Tibial nerve (tissue), 4 donors: ENCODE results near the gene CIT. TPM values are rescaled to one million over a fixed set of nuclear protein-coding genes. Genes with fewer than 3 reads are reported as not detected.

Experiments
- DNase-seq, 2 donors: peaks; one replicate each; pipeline ENCODE4 v3.0.0-alpha.2; 2019; ENCODE audit warnings: low spot score in 2 of 2
- H3K27ac ChIP-seq, 4 donors: fragments of 200-600 bp; sonication (generic) in 3 of 4; one replicate each; pipeline ENCODE4 v1.5.1; 2017 to 2019; ENCODE audit warnings: mild to moderate bottlenecking in 1 of 4
- H3K27me3 ChIP-seq, 2 donors: fragments of 200-600 bp; sonication (generic) in 1 of 2; one replicate each; pipeline versions ENCODE4 v1.5.1 to v1.6.0; 2017 to 2019
- H3K36me3 ChIP-seq, 3 donors: fragments of 200-600 bp; sonication (generic); one replicate each; pipeline ENCODE4 v1.5.1; 2018 to 2019
- H3K4me1 ChIP-seq, 4 donors: fragments of 200-600 bp; sonication (generic) in 3 of 4; one replicate each; pipeline ENCODE4 v1.5.1; 2017 to 2019
- H3K4me3 ChIP-seq, 4 donors: fragments of 200-600 bp; sonication (generic) in 3 of 4; one replicate each; pipeline ENCODE4 v1.5.1; 2017 to 2019; ENCODE audit warnings: mild to moderate bottlenecking in 1 of 4, moderate library complexity in 1 of 4
- H3K9me3 ChIP-seq, 4 donors: fragments of 200-600 bp; sonication (generic) in 3 of 4; one replicate each; pipeline ENCODE4 v1.5.1; 2017 to 2019
- EP300 ChIP-seq, 2 donors: sonication (generic); formaldehyde crosslinking; IDR thresholded peaks; one replicate each; pipeline ENCODE4 v1.6.1; 2017; ENCODE audit warnings: antibody characterized with exemption in 2 of 2, mild to moderate bottlenecking in 1 of 2
- POLR2A ChIP-seq, 2 donors: fragments of 450-650 bp; IDR thresholded peaks; one replicate each; pipeline ENCODE4 v1.6.1; 2017; ENCODE audit warnings: antibody characterized with exemption in 2 of 2, mild to moderate bottlenecking in 2 of 2, moderate library complexity in 2 of 2
- WGBS, 2 donors: methylation state at CpG; one replicate each; pipeline ENCODE4 v1.1.5; 2018; 5-methylcytosine and 5-hydroxymethylcytosine counted together
- total RNA-seq, 4 donors: library from RNA; depleted of rRNA; stranded (reverse); fragments of >200 nt; gene quantifications; one replicate each; pipeline ENCODE4 v1.1.0, GENCODE V29; 2016
- TF ChIP-seq, protein P1 (sequence below), 5 experiments: fragments of 200-600 bp in 3 of 5; fragments of 450-650 bp in 2 of 5; sonication (generic) in 3 of 5; IDR thresholded peaks; one replicate each; pipeline ENCODE4 v1.5.1; 2016 to 2019; ENCODE audit warnings: antibody characterized with exemption in 5 of 5, mild to moderate bottlenecking in 3 of 5, moderate library complexity in 2 of 5

Gene CIT
- total RNA-seq, 4 donors from 2014 or later: 22.0 to 72.1 (median 40.8) TPM

- Histone ChIP-seq H3K4me1 (no peaks in the 10 kb centered on the region), H3K27me3 (no peaks in the 10 kb centered on the region), H3K4me3 (no peak overlapping the region), H3K27ac (no peak overlapping the region), H3K36me3 (peaks cover 0 to 8% (median 0%) of the 10 kb centered on the region in 3 donors), H3K9me3 (no peaks in the 10 kb centered on the region)
- WGBS, 2 donors: 39 to 43% methylated on average over 9 of the region's 9 CpGs
- TF ChIP-seq, protein P1, sequence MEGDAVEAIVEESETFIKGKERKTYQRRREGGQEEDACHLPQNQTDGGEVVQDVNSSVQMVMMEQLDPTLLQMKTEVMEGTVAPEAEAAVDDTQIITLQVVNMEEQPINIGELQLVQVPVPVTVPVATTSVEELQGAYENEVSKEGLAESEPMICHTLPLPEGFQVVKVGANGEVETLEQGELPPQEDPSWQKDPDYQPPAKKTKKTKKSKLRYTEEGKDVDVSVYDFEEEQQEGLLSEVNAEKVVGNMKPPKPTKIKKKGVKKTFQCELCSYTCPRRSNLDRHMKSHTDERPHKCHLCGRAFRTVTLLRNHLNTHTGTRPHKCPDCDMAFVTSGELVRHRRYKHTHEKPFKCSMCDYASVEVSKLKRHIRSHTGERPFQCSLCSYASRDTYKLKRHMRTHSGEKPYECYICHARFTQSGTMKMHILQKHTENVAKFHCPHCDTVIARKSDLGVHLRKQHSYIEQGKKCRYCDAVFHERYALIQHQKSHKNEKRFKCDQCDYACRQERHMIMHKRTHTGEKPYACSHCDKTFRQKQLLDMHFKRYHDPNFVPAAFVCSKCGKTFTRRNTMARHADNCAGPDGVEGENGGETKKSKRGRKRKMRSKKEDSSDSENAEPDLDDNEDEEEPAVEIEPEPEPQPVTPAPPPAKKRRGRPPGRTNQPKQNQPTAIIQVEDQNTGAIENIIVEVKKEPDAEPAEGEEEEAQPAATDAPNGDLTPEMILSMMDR (IDR thresholded peaks at IDR 0.05): no peak
- TF ChIP-seq POLR2A (IDR thresholded peaks at IDR 0.05) (no peak), EP300 (IDR thresholded peaks at IDR 0.05) (no peak)
- DNase-seq: no peak
Observed at GRCh38 chr12:119791453-119791852, 85.7 kb downstream of the CIT start.

GRCh38 chr12:119788786-119789185, 88.3 kb downstream of the CIT start:
- Histone ChIP-seq H3K9me3 (peaks cover 0 to 3% (median 0%) of the 10 kb centered on the region in 4 donors), H3K27ac (no peak overlapping the region), H3K4me3 (no peak overlapping the region), H3K27me3 (no peaks in the 10 kb centered on the region), H3K36me3 (peaks cover 0 to 26% (median 0%) of the 10 kb centered on the region in 3 donors), H3K4me1 (no peaks in the 10 kb centered on the region)
- WGBS, 2 donors: 90 to 92% methylated on average over 1 of the region's 1 CpG
- no peak for DNase-seq
- no peak for TF ChIP-seq EP300 (IDR thresholded peaks at IDR 0.05)
- TF ChIP-seq POLR2A (IDR thresholded peaks at IDR 0.05): no peak
- TF ChIP-seq, protein P1 (IDR thresholded peaks at IDR 0.05): no peak

DNA sequence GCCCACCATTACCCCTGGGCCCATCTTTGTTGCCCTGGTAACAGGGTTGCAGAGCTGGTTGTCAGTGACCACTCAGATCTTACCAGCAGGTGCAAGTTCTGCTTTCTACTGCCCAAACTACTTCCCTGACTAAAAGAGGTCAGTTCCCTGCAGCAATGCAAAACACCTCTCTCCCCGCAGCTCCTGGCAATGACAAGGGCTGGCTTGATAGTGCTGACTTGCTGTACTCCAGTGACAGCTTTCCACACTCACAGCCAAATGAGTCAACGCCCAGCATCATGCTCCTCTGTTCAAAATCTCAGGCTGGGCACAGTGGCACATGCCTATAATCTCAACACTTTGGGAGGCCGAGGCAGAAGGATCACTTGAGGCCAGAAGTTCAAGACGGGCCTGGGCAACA, 90.6 kb downstream of the CIT start:
- peaks cover 0 to 3% (median 0%) of the 10 kb centered on the region in 4 donors for H3K9me3 ChIP-seq
- peaks cover 0 to 25% (median 0%) of the 10 kb centered on the region in 3 donors for H3K36me3 ChIP-seq
- DNase-seq: no peak
- peaks cover 0 to 3% (median 0%) of the 10 kb centered on the region in 4 donors for H3K4me1 ChIP-seq
- WGBS, 2 donors: 91 to 96% methylated on average over 4 of the region's 4 CpGs
- H3K27ac ChIP-seq: no peak overlapping the region
- H3K27me3 ChIP-seq: no peaks in the 10 kb centered on the region
- no peak overlapping the region for H3K4me3 ChIP-seq
- TF ChIP-seq, protein P1 (IDR thresholded peaks at IDR 0.05): no peak
- TF ChIP-seq EP300 (IDR thresholded peaks at IDR 0.05) (no peak), POLR2A (IDR thresholded peaks at IDR 0.05) (no peak)

DNA sequence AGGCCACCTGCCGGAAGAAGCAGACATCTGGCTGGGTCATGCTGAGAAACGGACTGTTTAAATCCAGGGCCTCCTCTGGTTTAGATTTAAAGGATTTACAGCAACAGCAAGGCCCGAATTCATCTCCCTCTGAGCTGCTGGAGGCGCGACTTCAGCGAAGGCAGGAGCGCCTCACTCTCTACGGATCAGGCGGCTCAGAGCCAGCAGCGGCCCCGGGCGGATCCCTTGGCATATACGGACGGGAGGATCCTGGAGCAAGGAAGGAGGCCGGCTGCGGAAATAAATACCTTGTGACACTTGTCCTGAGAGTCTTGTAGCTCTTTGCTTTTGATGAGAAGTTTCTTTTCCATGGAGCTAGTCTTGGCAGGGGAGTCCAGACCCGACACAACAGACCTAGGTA, 92.4 kb downstream of the CIT start:
- peaks cover 0 to 19% (median 0%) of the 10 kb centered on the region in 4 donors for H3K4me1 ChIP-seq
- H3K27ac ChIP-seq: no peak overlapping the region
- H3K9me3 ChIP-seq: peaks cover 0 to 3% (median 0%) of the 10 kb centered on the region in 4 donors
- H3K36me3 ChIP-seq: peaks cover 0 to 25% (median 0%) of the 10 kb centered on the region in 3 donors
- H3K27me3 ChIP-seq: no peaks in the 10 kb centered on the region
- TF ChIP-seq POLR2A (IDR thresholded peaks at IDR 0.05) (no peak), EP300 (IDR thresholded peaks at IDR 0.05) (no peak)
- TF ChIP-seq, protein P1 (IDR thresholded peaks at IDR 0.05): no peak
- no peak overlapping the region for H3K4me3 ChIP-seq
- DNase-seq: no peak
- WGBS, 2 donors: 94% methylated on average over 17 of the region's 17 CpGs

DNA sequence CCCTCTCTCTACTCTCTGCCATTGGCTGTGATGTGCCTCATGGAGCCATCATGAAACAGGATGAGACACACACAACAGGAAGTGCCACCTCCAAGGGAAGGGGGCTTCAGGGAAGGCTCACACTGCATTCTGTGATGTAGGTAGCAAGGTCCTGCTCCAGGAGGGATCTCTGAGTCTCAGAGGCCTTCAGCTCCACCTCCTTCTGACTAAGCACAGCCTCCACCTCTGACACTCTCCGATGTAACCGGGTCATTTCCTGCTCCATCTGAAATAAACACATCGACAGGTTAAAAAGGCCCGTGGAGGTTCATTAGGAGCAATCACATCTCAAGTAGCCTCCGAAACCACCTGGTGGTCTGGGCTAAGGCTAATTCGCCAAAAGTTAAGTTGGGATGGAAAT, 93.3 kb downstream of the CIT start:
- Histone ChIP-seq H3K27me3 (no peaks in the 10 kb centered on the region), H3K4me1 (peaks cover 0 to 19% (median 0%) of the 10 kb centered on the region in 4 donors), H3K4me3 (no peak overlapping the region), H3K27ac (no peak overlapping the region), H3K9me3 (peaks cover 0 to 3% (median 0%) of the 10 kb centered on the region in 4 donors), H3K36me3 (peaks cover 0 to 25% (median 0%) of the 10 kb centered on the region in 3 donors)
- WGBS, 2 donors: 88 to 91% methylated on average over 6 of the region's 6 CpGs
- TF ChIP-seq POLR2A (IDR thresholded peaks at IDR 0.05) (no peak), EP300 (IDR thresholded peaks at IDR 0.05) (no peak)
- TF ChIP-seq, protein P1 (IDR thresholded peaks at IDR 0.05): no peak
- no peak for DNase-seq
